Type B pancreatic cell (in vitro differentiated cells): Measurements from ENCODE around the gene ATP2A2. TPM values are rescaled to one million over a fixed set of nuclear protein-coding genes. Genes with fewer than 3 reads are reported as not detected.

Experiments used
- DNase-seq: peaks from one replicate; pipeline ENCODE4 v3.0.0; 2021; ENCODE audit warnings: mixed read lengths; ENCODE audit not compliant: unreplicated experiment; ENCODE audit errors: extremely low spot score
- H3K27ac Mint-ChIP-seq: 2 replicates; pipeline ENCODE4 v1.8.0; 2021; ENCODE audit warnings: mild to moderate bottlenecking, mixed read lengths
- H3K27me3 Mint-ChIP-seq: 2 replicates; pipeline ENCODE4 v1.8.0; 2021; ENCODE audit warnings: mixed read lengths
- H3K36me3 Mint-ChIP-seq: 2 replicates; pipeline ENCODE4 v1.8.0; 2021; ENCODE audit warnings: mixed read lengths
- H3K4me1 Mint-ChIP-seq: one replicate; pipeline ENCODE4 v1.8.0; 2021; ENCODE audit warnings: mixed read lengths; ENCODE audit not compliant: unreplicated experiment
- H3K4me3 Mint-ChIP-seq: 2 replicates; pipeline ENCODE4 v1.8.0; 2021; ENCODE audit warnings: mild to moderate bottlenecking, mixed read lengths
- H3K9me3 Mint-ChIP-seq: 2 replicates; pipeline ENCODE4 v1.8.0; 2021; ENCODE audit warnings: mixed read lengths
- total RNA-seq: library from RNA; stranded (reverse); gene quantifications from 2 replicates; pipeline ENCODE4 v1.2.1, GENCODE V29; 2021; ENCODE audit warnings: low replicate concordance
- TF ChIP-seq, protein P1 (sequence below): fragments of 200-600 bp; sonication (generic); conservative IDR thresholded peaks from 2 replicates; pipeline ENCODE4 v1.5.0; 2021; ENCODE audit warnings: antibody characterized with exemption, mild to moderate bottlenecking

The ATP2A2 gene
- total RNA-seq, 1 donor from 2014 or later, result 203 TPM

DNA sequence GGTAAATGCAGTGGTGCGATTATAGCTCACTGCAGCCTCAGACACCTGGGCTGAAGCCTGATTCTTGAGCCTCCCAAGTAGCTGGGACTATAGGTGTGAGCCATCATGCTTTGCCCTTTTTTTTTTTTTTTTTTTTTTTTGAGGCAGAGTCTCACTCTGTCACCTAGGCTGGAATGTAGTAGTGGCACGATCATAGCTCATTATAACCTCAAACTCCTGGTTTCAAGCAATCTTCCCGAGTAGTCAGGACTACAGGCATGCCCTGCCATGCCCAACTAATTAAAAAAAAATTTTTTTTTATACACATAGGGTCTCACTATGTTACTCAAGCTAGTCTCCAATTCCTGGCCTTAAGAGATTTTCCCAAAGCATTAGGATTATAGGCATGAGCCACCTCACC, 6.9 kb downstream of the ATP2A2 start:
- TF ChIP-seq, protein P1, sequence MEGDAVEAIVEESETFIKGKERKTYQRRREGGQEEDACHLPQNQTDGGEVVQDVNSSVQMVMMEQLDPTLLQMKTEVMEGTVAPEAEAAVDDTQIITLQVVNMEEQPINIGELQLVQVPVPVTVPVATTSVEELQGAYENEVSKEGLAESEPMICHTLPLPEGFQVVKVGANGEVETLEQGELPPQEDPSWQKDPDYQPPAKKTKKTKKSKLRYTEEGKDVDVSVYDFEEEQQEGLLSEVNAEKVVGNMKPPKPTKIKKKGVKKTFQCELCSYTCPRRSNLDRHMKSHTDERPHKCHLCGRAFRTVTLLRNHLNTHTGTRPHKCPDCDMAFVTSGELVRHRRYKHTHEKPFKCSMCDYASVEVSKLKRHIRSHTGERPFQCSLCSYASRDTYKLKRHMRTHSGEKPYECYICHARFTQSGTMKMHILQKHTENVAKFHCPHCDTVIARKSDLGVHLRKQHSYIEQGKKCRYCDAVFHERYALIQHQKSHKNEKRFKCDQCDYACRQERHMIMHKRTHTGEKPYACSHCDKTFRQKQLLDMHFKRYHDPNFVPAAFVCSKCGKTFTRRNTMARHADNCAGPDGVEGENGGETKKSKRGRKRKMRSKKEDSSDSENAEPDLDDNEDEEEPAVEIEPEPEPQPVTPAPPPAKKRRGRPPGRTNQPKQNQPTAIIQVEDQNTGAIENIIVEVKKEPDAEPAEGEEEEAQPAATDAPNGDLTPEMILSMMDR, result no peak
- Mint-ChIP-seq H3K36me3 (peaks cover 49% of the 10 kb centered on the region), H3K4me3 (no peak overlapping the region), H3K9me3 (no peaks in the 10 kb centered on the region), H3K4me1 (peaks cover 37% of the 10 kb centered on the region), H3K27ac (peak overlapping the region; percentile 64), H3K27me3 (no peaks in the 10 kb centered on the region)
- DNase-seq, result no peak

DNA sequence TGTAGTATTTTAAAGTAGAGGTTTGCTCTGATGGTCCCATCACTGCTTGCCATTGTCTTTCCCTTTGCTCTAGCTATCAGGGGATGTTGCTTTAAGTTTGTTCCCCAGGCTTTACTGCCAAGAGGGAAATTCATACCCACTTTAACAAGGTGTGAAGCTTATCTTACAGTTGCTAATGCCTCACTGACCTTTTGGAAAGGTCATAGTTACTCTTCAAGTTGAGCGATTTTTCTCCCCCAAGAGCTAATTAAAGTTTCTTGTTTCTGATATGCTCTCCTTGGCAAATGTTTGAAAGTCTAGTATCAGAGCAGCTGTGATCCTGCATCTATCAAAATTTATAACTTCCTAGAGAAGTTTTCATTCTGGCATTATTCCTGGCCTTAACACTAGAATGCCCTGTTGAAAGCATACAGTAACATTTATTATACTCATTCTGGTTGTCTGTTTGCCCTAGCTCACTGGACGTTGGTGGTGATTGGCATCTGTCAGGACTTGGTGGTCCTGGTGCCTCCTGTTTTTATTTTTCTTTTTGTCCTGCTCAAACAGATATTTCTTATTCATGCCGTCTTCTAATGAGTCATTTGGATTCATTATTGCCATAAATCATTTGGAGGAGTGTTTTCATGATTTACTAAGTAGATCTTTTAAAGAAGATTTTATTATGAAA, 8.1 kb downstream of the ATP2A2 start:
- peaks cover 42% of the 10 kb centered on the region for H3K36me3 Mint-ChIP-seq

DNA sequence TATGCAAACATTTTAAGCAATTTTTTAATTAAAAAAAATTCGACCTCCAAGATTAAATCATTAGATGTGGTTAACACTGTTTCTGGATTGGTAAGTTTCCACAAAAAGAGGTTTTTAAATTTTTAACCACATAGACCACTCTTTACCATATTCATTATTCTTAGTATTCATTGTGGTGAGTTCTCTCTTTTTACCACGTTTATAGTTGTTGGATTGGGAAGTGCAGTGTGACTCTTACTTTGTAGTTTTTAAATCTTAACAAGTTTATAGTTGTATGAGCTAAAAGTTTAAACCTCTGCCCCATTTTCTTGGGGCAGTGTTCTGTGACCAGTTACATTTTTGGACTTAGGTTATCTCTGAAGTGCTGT, 8.6 kb downstream of the ATP2A2 start:
- H3K27ac Mint-ChIP-seq, result peak overlapping the region; percentile 71
- DNase-seq, result no peak
- peaks cover 20% of the 10 kb centered on the region for H3K4me1 Mint-ChIP-seq
- TF ChIP-seq, protein P1, result no peak
- H3K36me3 Mint-ChIP-seq, result peaks cover 40% of the 10 kb centered on the region
- H3K4me3 Mint-ChIP-seq, result no peak overlapping the region
- H3K9me3 Mint-ChIP-seq, result no peaks in the 10 kb centered on the region
- H3K27me3 Mint-ChIP-seq, result no peaks in the 10 kb centered on the region

More for the DNA sequence above, 8.1 kb downstream of the ATP2A2 start:
- Mint-ChIP-seq H3K27me3 (no peaks in the 10 kb centered on the region), H3K4me3 (peak overlapping the region; percentile 56), H3K4me1 (peaks cover 25% of the 10 kb centered on the region), H3K27ac (peak overlapping the region; percentile 71), H3K9me3 (no peaks in the 10 kb centered on the region)
- TF ChIP-seq, protein P1, result no peak
- DNase-seq, result no peak

DNA sequence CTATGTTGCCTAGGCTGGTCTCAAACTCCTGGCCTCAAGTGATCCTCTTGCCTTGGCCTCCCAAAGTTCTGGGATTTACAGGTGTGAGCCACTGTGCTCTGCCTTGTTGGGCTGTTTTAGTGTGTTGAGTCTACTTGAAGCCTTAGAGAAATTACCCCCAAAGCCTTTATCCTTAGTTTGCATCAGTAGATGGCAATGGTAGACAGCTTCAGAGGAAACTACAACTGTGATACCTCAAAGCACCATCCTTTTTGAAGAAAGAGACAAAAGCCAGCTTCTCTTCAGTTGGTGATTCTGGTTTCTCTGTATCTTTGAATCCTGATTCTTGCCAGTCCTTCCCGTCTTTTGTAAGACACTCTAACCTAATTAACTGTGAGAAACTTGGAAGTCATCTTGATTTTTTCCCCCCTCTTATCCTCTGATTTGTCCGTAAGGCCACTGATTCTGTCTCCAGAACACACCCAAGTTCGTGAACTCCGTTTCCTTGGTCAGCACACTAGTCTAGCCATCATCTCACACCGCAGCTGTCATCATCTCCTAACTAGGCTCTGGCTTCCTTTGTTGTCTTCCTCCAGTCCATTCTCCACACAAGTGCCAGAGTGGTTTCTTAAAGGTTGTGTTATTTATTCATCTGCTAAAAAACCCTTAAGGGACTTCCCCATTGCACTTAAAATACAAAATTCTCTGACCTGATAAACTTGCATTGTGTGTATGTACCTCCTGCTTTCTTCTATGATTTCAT, 20.2 kb downstream of the ATP2A2 start:
- H3K27me3 Mint-ChIP-seq, result no peaks in the 10 kb centered on the region
- peak overlapping the region; percentile 35 for H3K27ac Mint-ChIP-seq
- TF ChIP-seq, protein P1, result no peak
- peaks cover 45% of the 10 kb centered on the region for H3K36me3 Mint-ChIP-seq
- H3K4me3 Mint-ChIP-seq, result no peak overlapping the region
- peaks cover 8% of the 10 kb centered on the region for H3K4me1 Mint-ChIP-seq
- no peaks in the 10 kb centered on the region for H3K9me3 Mint-ChIP-seq
- DNase-seq, result no peak

DNA sequence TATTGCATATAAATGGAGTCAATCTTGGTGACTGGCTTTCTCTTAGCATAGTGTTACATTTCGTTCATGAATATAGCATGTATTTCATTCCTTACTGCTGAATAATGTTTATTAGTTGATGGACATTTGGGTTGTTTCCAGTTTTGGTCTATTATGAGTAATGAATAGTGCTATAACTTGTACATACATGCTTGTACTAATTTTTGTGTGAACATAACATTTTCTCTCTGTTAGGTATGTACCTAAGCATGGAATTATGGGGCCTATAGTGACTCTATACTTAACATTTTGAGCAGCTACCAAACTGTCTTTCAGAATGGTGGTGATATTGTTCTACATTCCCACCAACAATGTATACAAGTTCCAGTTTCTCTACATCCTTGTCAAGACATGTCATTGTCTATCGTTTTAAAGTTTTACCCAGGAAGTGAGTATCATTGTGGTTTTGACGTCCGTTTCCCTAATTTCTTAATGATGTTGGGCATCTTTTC, 23.1 kb downstream of the ATP2A2 start:
- Mint-ChIP-seq H3K27me3 (no peaks in the 10 kb centered on the region), H3K27ac (peak overlapping the region; percentile 21), H3K4me3 (no peak overlapping the region), H3K4me1 (peaks cover 19% of the 10 kb centered on the region), H3K36me3 (peaks cover 51% of the 10 kb centered on the region), H3K9me3 (peaks cover 4% of the 10 kb centered on the region)
- TF ChIP-seq, protein P1, result no peak
- no peak for DNase-seq
